Esophagus muscularis mucosa (tissue), 4 donors: ENCODE measurements around the gene NUP93. TPM values are rescaled to one million over a fixed set of nuclear protein-coding genes. Genes with fewer than 3 reads are reported as not detected.

Source experiments
- DNase-seq: peaks from one replicate; pipeline ENCODE4 v3.0.0-alpha.2; 2017; ENCODE audit errors: extremely low spot score
- H3K27ac ChIP-seq, 4 donors: fragments of 200-600 bp; sonication (generic); replicated peaks in 1 of 4; 1 replicate in 3 of 4; 2 replicates in 1 of 4; pipeline ENCODE4 v1.5.1; 2016 to 2019; ENCODE audit warnings: mild to moderate bottlenecking in 1 of 4
- H3K27me3 ChIP-seq, 4 donors: fragments of 200-600 bp; sonication (generic); one replicate each; pipeline versions ENCODE4 v1.5.1 to v1.6.0; 2016 to 2019
- H3K36me3 ChIP-seq, 4 donors: fragments of 200-600 bp; sonication (generic); one replicate each; pipeline ENCODE4 v1.5.1; 2016 to 2019
- H3K4me1 ChIP-seq, 4 donors: fragments of 200-600 bp; sonication (generic); one replicate each; pipeline ENCODE4 v1.5.1; 2016 to 2019
- H3K4me3 ChIP-seq, 4 donors: fragments of 200-600 bp; sonication (generic); 1 replicate in 2 of 4; 2 replicates in 2 of 4; pipeline ENCODE4 v1.5.1; 2016 to 2019; ENCODE audit warnings: mild to moderate bottlenecking in 4 of 4, moderate library complexity in 1 of 4
- H3K9me3 ChIP-seq, 4 donors: fragments of 200-600 bp; sonication (generic); 1 replicate in 3 of 4; 2 replicates in 1 of 4; pipeline ENCODE4 v1.5.1; 2016 to 2019
- EP300 ChIP-seq: sonication (generic); formaldehyde crosslinking; IDR thresholded peaks from one replicate; pipeline ENCODE4 v1.6.1; 2017; ENCODE audit warnings: antibody characterized with exemption
- POLR2A ChIP-seq: fragments of 450-650 bp; IDR thresholded peaks from one replicate; pipeline ENCODE4 v1.6.1; 2017; ENCODE audit warnings: antibody characterized with exemption, moderate library complexity, mild to moderate bottlenecking, low read depth
- POLR2AphosphoS5 ChIP-seq, 2 donors: sonication (generic); formaldehyde crosslinking; IDR thresholded peaks; one replicate each; pipeline ENCODE4 v1.6.1; 2017; ENCODE audit warnings: antibody characterized with exemption in 2 of 2
- WGBS: methylation state at CpG from one replicate; pipeline ENCODE4 v1.1.5; 2018; 5-methylcytosine and 5-hydroxymethylcytosine counted together
- intact Hi-C: fragments of 100-400 bp; cut with DNase I; formaldehyde crosslinking; loops from one replicate; pipeline ENCODE4 v1.15.1; 2023
- total RNA-seq, 4 donors: library from RNA; depleted of rRNA; stranded (reverse); fragments of >200 nt; gene quantifications; one replicate each; pipeline versions ENCODE4 v1.1.0 to v1.2.1, GENCODE V29; 2016
- TF ChIP-seq, protein P1 (sequence below), 3 experiments: fragments of 200-600 bp in 2 of 3; fragments of 450-650 bp in 1 of 3; sonication (generic) in 2 of 3; IDR thresholded peaks; one replicate each; pipeline ENCODE4 v1.5.1; 2017 to 2019; ENCODE audit warnings: antibody characterized with exemption in 3 of 3, mild to moderate bottlenecking in 2 of 3, moderate library complexity in 1 of 3

NUP93 gene
- total RNA-seq, 4 donors from 2014 or later: 34.0 to 47.5 (median 36.5) TPM

DNA sequence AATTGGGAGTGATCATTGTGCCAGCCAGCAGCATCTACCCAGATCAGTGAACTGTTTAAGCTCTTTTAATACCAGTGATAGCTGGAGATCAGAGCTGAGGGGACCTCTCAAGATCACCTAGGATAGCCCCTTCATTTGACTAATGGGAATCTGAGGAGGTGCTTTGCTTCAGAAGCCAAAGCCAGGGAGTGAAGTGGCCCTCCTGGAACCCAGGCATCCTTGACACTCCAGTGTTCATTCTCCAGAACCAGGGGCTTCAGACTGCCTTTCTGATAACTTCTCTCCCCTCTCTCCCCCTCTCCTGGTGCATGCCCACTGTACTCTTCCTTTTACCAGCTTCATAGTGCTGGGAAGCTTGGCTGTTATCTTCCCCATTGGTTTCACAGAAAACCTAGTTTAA, 87.1 kb downstream of the NUP93 start:
- Histone ChIP-seq H3K27me3 (no peaks in the 10 kb centered on the region), H3K36me3 (peaks cover 19 to 29% (median 27%) of the 10 kb centered on the region in 4 donors), H3K4me3 (no peak overlapping the region), H3K9me3 (no peaks in the 10 kb centered on the region), H3K4me1 (peaks cover 0 to 16% (median 2%) of the 10 kb centered on the region in 4 donors), H3K27ac (no peak overlapping the region)
- TF ChIP-seq, protein P1, sequence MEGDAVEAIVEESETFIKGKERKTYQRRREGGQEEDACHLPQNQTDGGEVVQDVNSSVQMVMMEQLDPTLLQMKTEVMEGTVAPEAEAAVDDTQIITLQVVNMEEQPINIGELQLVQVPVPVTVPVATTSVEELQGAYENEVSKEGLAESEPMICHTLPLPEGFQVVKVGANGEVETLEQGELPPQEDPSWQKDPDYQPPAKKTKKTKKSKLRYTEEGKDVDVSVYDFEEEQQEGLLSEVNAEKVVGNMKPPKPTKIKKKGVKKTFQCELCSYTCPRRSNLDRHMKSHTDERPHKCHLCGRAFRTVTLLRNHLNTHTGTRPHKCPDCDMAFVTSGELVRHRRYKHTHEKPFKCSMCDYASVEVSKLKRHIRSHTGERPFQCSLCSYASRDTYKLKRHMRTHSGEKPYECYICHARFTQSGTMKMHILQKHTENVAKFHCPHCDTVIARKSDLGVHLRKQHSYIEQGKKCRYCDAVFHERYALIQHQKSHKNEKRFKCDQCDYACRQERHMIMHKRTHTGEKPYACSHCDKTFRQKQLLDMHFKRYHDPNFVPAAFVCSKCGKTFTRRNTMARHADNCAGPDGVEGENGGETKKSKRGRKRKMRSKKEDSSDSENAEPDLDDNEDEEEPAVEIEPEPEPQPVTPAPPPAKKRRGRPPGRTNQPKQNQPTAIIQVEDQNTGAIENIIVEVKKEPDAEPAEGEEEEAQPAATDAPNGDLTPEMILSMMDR (IDR thresholded peaks at IDR 0.05): no peak
- no peak for TF ChIP-seq EP300
- TF ChIP-seq POLR2AphosphoS5 (IDR thresholded peaks at IDR 0.05): no peak
- TF ChIP-seq POLR2A: no peak
- intact Hi-C loops: no loop called here
- no peak for DNase-seq

DNA sequence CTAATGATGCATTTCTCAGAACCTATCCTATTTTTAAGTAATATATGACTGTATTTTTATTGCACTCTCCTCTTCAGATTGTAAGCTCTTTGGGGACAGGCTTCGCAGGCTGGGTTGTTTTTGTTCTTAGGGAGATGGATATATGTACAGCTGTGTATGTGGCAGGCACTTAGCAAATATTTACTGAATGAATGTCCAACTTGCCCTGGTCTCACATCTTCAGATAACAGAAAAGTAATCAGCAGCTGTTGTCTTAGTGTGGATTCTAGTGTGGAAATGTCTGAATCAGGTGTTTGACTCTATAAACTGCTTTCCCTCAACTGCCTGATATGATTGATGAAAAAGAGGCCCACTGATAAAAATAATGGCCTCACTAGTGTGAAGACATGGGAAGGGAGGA, 88.0 kb downstream of the NUP93 start:
- intact Hi-C loops: no loop called here
- WGBS: 88% methylated on average over 1 of the region's 1 CpG
- Histone ChIP-seq H3K9me3 (no peaks in the 10 kb centered on the region), H3K27me3 (no peaks in the 10 kb centered on the region), H3K36me3 (peaks cover 21 to 33% (median 31%) of the 10 kb centered on the region in 4 donors), H3K4me3 (no peak overlapping the region), H3K27ac (no peak overlapping the region), H3K4me1 (peaks cover 0 to 16% (median 2%) of the 10 kb centered on the region in 4 donors)
- TF ChIP-seq EP300: no peak
- no peak for TF ChIP-seq POLR2AphosphoS5 (IDR thresholded peaks at IDR 0.05)
- no peak for TF ChIP-seq POLR2A
- TF ChIP-seq, protein P1 (IDR thresholded peaks at IDR 0.05): no peak
- no peak for DNase-seq

DNA sequence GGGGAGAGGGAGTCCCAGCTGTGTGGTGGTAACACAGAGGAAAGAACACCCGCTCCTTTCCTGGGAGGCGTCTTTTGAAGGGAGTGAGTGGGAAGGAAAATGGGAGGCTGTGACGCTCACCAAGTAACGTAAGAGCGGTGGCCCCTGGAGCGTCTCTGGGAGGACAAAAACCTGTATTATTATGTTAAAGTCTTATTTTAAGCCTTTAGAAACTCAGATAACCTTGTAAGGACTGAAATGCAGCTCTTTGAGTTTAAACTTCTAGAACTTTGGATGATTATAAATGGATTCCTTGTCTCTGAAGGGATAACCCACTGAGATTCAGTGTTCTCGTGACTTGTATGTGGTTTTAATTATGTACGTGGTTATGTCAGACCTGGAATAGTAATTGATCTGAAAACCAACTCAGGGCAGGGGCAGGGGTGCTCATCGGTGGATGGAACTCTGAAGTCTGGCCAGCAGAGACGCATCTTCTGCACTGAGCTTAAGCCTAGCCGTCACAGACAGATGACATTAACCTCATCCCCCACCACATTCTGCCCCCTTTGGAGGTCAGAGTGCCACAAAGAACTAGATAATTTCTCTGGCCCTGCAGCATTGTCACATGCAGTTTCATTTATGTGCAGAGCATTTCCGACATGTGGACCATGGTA, 93.3 kb downstream of the NUP93 start:
- TF ChIP-seq EP300 (no peak), POLR2A (no peak), POLR2AphosphoS5 (IDR thresholded peaks at IDR 0.05) (no peak)
- TF ChIP-seq, protein P1 (IDR thresholded peaks at IDR 0.05): no peak
- Histone ChIP-seq H3K4me1 (no peaks in the 10 kb centered on the region), H3K36me3 (peaks cover 36 to 70% (median 47%) of the 10 kb centered on the region in 4 donors), H3K27me3 (no peaks in the 10 kb centered on the region), H3K27ac (no peak overlapping the region), H3K9me3 (no peaks in the 10 kb centered on the region), H3K4me3 (no peak overlapping the region)
- intact Hi-C loops: no loop called here
- DNase-seq: no peak
- 87% methylated on average over 12 of the region's 12 CpGs for WGBS

DNA sequence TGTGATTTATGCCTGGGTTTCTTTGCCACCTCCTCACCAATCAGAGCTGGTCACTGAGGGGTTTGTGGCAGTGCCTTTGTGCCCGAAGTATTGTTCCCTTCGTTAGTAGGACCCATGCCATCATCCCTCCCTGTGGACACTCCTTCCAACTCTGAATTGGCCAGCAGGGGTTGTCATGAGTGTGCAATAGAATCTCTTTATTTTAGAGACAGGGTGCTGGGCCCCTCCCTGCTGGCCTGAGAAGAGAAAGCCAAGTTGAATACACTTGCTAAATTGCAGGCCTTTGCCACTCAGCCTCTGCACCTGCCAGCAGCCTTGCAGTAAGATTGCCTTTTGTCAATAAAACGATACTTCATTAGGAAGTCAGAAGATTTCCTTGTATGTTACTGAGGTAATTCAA, 94.4 kb downstream of the NUP93 start:
- WGBS: 54% methylated on average over 3 of the region's 3 CpGs
- TF ChIP-seq EP300 (no peak), POLR2AphosphoS5 (IDR thresholded peaks at IDR 0.05) (no peak), POLR2A (no peak)
- TF ChIP-seq, protein P1 (IDR thresholded peaks at IDR 0.05): no peak
- Histone ChIP-seq H3K36me3 (peaks cover 36 to 78% (median 49%) of the 10 kb centered on the region in 4 donors), H3K27ac (no peak overlapping the region), H3K9me3 (no peaks in the 10 kb centered on the region), H3K4me3 (no peak overlapping the region), H3K4me1 (no peaks in the 10 kb centered on the region), H3K27me3 (no peaks in the 10 kb centered on the region)
- no peak for DNase-seq
- intact Hi-C loops: no loop called here

DNA sequence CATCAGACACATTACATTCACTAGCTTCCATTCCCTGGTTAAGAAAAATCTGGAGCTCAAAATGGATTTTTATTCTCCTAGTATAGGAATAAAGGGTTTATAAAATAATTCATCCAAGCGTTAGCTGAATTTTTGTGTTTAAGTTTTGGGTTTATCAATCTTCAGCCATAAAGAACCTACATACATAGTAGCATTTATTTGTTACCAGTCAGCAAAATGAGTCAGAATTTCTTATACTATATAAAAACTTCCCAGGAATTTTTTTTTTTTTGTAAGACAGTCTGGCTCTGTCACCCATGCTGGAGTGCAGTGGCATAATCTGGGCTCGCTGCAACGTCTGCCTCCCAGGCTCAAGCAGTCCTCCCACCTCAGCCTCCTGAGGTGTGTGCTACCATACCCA, 94.9 kb downstream of the NUP93 start:
- no peaks in the 10 kb centered on the region for H3K4me1 ChIP-seq
- intact Hi-C loops: no loop called here
- no peaks in the 10 kb centered on the region for H3K27me3 ChIP-seq
- no peak overlapping the region for H3K4me3 ChIP-seq
- WGBS: 87% methylated on average over 3 of the region's 3 CpGs
- no peaks in the 10 kb centered on the region for H3K9me3 ChIP-seq
- peaks cover 35 to 80% (median 47%) of the 10 kb centered on the region in 4 donors for H3K36me3 ChIP-seq
- DNase-seq: no peak
- no peak overlapping the region for H3K27ac ChIP-seq
- TF ChIP-seq POLR2AphosphoS5 (IDR thresholded peaks at IDR 0.05): no peak
- TF ChIP-seq POLR2A: no peak
- TF ChIP-seq, protein P1 (IDR thresholded peaks at IDR 0.05): no peak
- no peak for TF ChIP-seq EP300
